ENCODE data around the gene DMAC2.

GRCh38 chr19:41478171-41478570 is 38.5 kb upstream of the DMAC2 start:
- TF ChIP-seq CTCF (IDR thresholded peaks at IDR 0.05) (no peak), POLR2A (IDR thresholded peaks at IDR 0.05) (no peak)
